HG03196 (cell line): ENCODE measurements around the gene GTF3C4.

Source experiments
- ATAC-seq: cut with Tn5 transposase; IDR thresholded peaks from one replicate; pipeline ENCODE4 v1.9.1; 2021; ENCODE audit not compliant: unreplicated experiment

GTF3C4 gene

DNA sequence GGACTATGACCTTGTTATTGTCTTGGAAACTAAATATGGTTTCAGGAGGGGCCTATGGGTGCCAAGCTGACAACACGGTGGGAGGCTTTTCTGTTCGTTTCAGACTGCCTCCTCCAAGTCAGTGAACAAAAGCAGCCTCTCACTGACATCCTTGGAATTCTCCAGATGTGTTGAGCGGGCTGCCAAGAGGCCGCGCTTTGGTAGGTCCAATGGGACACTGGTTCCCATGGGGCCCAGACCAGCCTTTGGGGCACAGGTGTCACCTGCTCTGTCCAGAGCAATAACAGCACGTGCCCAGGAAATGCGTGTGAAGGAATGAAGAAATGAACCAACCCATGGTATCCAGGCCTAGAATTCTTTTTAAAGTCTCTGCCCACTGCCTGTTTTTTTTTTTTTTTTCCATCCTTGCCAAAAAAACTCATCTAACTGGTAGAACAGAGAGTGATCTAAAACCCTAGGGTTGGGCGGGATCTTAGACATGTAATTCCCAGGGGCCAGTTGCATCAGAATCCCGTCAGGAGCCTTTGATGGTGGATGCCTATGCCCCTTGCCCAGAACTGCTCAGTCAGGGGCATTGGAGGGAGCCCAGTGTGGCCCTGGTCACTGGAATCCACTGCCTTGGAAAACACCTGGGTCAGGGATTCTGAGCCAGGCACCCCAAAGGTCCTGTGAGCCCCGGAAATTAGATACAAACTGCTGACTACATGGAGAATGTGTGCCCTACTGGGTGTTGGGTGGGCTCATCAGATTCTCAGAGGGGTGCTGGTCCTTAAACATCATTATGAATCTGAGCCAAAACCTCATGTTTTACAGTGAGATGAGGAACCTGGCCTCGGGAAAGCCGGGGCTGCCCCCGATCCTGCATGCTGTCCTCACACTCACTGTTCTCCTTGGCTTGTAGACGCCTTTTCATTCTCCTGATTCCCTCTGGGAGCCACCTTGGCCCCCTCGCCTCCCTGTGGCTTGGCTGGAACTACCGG lies 60.1 kb downstream of the GTF3C4 start:
- no peak for ATAC-seq

- no peak for ATAC-seq
These were observed 61.0 kb downstream of the GTF3C4 start for GRCh38 chr9:132731230-132731629.

DNA sequence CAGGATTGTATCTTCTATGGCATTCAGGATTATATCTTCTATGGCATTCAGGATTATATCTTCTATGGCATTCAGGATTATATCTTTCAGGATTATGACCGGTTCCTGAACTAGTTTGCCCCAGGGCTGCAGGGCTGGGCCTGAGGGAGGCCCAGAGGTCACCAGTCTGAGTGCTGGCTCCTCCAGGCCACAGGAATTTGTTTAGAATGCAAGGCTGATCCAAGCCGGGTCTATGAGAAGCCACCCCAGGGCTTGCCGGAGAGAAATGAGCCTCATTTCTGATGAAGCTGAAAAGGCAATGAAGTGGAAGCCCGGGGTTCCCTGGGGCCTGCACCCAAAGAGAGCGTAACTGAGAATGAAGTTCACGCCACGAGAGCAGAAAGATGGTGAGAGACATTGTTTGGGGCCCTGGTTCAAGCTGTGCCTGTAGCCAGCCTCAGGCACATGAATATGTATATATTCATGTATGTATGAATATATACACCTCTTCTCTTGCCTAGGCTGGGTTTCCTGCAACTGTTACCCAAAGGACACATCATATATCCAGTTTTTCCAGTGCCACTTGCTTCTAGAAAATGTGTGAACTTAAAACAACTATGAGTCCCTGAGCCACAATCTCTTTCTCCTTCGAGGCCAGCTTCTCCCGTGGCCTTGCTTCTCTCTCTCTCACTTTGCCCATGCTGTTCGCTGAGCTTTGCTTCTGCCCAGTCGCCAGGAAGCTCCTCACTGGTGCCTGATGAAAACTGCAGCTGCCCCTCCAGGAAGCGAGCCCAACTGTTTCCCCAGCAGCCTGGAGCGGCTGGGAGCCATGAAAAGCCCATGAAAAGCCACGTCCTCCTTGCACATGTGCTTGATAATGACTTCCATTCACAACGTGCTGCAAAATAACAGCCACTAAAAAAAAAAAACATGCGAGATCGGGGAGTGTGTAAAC lies 62.3 kb downstream of the GTF3C4 start:
- no peak for ATAC-seq

DNA sequence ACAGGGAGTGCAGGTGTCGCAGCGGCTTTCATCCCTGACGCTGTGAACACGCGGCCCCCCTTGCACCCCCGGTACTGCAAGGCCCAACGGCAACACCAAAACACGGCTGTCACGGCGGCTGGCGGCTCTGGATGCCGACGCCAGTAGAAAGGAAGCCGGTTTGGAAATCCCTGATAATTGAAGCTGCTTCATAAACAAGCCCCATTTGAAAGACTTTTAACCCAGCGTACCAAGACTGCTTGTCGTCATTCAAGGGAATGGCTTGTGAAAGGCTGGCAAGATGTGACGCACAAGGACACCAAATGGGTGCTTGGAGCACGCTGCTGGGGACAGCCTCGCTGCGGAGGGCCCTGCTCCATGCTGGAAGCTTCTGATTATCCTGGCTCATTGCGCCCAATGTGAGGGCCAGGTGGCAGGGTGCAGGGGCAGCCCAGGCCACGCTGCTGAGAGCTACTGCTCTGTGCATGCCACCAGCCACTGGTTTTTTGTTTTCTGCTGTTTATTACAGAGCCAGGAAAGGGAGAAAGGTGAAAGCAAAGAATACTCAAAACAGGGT lies 63.1 kb downstream of the GTF3C4 start:
- no peak for ATAC-seq

DNA sequence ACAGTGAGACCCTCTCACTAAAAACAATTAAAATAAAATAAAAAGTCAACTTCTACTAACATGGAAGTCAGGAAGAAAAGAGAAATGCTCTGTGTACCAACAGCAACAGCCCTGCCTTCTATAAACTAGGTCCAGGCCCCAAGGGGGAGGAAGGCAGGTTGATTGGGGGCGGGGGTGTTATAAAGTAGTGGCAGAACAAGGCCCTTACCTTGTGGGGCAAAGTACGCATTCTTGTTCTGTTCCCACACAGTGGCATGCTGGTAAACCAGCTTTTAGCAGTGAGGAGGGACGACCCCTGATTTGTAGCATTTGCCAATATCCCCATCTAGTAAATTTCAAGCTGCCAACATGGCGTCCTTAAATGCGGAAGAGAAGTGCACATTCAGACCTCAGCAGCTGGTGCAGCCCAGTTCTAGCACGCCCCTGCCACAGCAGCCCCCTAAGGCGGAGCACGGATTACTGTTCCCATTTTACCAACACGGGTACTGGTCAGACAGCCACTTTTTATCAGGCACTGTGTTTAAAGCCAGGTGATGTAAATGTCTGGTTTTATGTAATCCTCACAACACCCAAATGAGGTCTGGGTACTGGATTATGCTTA lies 69.5 kb downstream of the GTF3C4 start:
- ATAC-seq: no peak

DNA sequence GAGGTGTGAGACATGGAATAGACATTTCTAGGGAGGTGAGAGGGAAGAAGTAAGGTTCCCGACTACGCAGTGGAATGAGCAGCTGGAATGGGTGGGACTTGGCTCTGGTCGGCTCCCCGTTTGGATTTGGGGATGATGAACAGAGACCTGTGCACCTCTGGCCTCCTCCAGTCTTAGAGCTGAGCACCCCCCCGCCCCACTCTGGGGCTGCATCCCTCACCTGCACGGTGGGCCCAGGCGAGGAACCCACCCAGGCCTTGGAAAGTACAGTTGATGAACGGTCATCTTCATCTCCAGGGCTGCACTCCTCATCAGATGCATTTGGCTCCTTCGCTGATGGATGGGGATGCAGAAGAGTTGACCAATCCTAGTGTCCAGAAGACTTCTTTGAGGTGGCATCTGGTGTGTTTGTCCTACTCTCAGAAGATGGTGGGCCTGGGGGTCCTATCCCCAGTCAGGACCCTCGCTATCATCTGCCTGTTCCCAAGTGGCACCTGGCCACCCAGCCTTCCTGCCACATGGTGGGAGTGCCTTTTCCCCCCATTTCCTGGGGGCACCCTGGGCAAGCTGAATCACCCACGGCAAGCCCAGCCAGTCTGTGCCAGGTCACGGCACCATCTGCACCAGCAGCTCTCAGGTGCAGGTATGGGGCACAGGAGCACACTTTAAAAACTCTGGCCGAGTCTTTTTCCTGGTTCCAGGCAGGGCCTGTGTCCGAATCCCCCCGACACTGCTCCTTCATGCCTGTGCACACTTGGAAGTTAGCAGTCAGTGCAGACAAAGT lies 70.5 kb downstream of the GTF3C4 start:
- no peak for ATAC-seq

GRCh38 chr9:132742821-132743311 lies 72.6 kb downstream of the GTF3C4 start:
- no peak for ATAC-seq

- ATAC-seq: no peak
These were observed 73.7 kb downstream of the GTF3C4 start for GRCh38 chr9:132743931-132744479.
